T-helper 1 cell (primary cell): ENCODE measurements around the gene SUCLG2.

Experiments
- DNase-seq, 5 donors: peaks; one replicate each; pipeline ENCODE4 v3.0.0-alpha.2; 2012 to 2020

The SUCLG2 gene

DNA sequence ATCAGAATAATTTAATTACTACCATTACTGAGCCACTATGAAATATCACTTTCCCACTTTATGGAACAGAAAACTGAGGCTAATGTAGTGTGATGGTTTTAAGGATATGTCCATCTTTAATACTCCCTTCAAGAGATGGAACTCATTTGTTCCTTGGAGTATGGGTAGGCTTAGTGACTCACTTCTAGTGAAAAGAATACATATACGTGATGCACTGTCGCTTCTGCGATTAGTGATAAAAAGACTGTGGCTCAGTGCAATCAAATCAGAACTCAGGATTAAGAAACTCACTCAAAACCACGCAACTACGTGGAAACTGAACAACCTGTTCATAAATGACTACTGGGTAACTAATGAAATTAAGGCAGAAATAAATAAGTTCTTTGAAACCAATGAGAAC is 216.6 kb downstream of the SUCLG2 start:
- no peak for DNase-seq

DNA sequence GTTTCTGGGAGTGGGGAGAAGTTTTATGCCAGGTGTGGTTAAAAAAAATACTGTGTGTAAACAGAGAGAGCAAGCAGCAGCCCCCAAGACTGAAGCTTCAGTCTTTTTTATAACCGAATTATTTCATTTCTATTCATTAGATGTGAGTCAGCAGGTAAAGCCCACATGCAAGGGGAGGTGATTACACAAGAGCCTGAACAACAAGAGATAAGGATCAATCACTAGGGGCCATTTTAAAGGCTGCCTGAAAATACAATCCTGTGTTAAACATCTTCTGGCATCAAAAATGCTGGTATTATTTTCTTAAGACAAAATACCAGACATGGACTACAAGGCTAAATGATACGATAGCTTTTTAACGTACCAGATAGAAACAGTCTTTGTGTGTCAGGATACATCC is 217.3 kb downstream of the SUCLG2 start:
- no peak for DNase-seq

DNA sequence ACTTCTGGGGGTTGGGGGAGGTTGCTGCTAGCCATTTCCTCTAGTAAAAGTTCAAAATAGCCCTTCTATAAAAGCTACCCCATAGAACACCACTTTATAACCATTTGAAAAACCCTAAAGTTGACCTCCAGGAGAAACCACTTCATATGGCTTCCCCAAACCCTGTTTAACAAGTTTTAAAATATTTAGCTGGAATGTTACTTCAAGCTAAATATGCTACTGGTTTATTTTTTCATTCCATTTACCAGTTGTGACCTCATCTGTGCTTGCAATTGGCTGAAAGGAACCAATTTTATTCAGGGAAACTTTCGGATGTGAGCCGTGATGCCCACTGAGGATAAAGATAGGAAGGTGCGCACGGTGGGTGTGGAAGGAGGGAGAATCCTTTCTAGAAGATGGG is 221.3 kb downstream of the SUCLG2 start:
- DNase-seq, result no peak

DNA sequence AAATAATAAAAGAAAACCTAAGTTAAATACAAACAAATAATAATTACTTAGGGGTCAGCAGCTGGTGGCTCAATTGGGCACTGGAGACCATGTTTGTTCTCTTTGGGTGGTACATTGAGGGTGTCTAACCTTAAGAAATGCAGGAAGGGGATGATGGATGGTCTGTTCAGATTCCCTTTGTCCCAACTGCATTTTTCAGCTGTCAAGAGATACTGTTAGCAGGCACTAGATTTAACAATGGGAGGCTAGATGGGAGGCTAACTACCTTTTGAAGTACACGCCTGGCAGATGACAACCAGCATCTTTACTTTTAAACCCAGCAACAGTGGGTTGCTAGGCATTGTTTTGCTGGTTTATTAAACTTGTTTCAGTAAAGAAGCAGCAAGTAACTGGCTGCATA is 222.5 kb downstream of the SUCLG2 start:
- DNase-seq, result no peak

DNA sequence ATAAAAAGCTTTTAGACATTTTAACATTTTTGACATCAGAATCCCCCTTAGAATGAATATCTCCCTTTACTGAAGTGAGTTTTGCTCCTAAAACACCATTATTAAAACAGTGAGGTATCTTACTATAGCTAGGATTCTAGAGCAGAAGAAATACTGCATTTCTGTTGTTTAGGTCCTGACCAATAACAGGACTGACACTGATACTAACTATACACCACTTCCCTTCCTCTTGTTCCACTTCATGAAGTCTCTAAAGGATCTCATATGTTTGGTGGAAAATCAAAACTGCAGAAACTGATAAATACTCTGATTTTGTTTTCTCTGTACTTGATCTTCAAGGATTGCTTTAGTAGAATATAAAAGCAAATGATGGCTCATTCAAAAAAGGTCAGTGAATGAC is 230.7 kb downstream of the SUCLG2 start:
- DNase-seq, result no peak

DNA sequence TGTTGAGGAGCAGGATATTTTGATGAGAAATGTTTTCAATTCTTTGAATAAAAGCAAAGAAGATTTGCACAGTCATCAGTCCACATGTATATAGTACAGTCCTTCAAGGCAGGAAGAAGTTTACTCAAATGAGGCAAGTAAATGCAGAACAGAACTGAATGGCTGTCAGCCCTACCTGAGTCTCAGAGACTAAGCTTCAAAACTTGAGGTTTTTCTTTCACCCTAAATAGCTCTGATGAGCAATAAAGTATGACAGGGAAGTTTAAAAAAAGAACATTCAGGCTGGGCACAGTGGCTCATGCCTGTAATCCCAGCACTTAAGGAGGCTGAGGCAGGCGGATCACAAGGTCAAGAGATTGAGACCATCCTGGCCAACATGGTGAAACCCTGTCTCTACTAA is 232.5 kb downstream of the SUCLG2 start:
- no peak for DNase-seq

DNA sequence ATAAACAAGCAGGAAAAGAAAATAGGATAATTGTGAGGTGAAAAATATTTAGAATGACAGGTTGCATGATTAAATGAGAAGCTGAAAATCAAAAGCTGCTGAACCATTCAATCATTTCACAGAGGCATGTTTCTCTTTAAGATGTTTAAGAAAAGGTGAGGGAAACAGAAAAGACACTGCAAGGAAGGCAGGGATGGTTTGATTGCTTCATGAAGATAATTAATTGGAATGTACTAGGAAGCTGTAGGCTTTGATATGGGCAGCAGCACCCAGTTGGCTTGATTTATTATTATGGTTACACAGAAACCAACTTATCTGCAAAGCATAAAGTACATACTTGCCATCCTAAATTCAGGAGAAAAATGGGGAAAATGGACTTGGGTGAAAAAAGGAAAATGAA is 234.6 kb downstream of the SUCLG2 start:
- no peak for DNase-seq

DNA sequence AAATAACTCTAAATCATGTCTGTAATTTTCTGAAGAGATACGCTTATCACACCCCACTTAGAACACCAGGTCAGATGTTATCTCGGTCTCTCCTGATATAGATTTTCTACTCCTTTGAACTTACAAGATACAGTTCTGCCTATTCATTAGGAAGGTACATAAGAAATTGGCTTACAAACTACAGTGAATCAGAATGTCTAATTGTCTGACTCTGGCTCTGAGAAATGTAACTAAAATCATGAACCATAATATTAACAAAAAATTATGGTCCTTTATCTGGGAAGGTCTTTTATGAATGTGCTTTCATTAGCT is 235.2 kb downstream of the SUCLG2 start:
- no peak for DNase-seq

DNA sequence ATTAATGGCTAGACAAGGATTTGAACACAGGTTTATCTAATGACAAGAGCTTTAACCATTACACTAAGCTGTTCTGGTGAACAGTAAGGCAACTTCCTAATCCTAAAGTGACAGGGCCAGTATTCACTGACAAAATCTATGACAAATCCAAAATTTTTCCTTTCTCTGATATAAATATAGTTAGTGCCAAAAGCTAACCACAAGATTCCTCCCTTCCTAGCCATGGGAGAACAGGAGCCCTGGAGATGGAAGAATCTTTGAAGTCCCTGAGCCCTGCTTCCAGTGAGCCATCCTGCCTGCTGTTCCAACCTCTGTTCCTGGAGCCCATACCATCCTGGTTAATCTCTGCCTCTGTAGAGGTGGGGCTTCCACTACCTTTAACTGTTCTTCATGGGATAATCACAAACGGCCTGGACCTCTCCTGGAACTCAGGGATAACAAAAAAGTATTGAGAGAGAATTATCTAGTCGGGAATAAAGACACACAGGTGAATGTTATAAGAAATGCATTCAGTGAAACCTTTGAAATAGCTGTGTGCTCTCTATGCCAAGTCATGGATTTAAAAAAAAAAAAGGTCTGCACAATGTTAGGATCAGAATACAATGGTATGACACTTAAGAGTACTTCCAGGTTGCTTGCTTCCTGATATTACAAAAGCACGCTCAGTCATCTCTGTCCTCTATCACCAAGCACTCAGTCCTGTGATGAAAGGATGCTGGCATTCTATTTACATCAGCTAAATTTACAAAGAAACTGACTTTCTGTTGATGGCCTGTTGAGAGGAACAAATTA is 235.8 kb downstream of the SUCLG2 start:
- no peak for DNase-seq

DNA sequence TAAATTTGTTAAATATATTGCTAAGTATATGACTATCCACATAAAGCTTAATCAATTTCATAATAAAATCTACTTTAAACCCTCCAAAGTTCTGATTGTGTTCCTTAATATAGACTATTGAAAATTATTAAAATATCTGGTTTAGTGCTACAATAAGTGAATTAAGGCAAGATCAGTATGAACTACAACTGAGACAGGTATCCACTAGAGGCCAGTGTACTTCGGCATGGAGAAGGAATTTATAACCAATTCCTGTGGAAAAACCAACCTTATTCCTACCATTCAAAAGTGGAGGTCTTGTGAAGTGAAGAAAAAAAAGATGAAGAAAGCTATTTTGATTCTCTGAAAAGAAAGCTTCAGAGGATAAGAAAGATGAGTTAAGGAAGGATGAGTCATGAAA is 237.7 kb downstream of the SUCLG2 start:
- no peak for DNase-seq

DNA sequence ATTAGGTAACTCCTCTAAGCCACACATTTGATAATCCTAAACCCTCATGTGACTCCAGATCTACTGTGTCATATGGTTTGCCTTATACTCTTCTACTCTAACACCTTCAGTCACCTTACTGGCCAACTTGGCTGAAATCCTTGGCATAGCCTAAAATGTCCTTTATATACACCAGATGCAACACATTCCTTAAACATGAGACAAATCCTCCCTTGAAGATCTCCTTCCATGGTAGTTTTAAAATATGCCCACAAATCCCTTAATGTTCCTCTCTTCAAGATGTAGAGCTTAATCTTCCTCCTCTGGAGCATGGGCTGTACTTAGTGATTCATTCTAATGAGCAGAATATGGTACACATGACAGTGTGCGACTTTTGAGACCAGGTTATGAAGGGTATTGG is 238.9 kb downstream of the SUCLG2 start:
- no peak for DNase-seq

DNA sequence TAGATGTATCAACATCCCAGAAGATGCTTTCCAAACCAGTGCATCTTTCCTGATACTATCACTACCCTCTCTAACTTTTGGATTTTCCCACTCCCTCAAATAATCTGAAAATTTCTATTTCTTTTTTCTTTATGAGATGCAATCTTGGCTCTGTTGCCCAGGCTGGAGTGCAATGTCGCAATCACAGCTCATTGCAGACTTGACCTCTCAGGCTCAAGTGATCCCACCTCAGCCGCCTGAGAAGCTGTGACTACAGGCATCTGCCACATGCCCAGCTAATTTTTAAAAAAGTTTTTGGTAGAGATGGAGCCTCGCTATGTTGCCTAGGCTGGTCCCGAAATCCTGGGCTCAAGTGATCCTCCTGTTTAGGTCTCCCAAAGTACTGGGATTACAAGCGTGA is 239.7 kb downstream of the SUCLG2 start:
- DNase-seq, result no peak

DNA sequence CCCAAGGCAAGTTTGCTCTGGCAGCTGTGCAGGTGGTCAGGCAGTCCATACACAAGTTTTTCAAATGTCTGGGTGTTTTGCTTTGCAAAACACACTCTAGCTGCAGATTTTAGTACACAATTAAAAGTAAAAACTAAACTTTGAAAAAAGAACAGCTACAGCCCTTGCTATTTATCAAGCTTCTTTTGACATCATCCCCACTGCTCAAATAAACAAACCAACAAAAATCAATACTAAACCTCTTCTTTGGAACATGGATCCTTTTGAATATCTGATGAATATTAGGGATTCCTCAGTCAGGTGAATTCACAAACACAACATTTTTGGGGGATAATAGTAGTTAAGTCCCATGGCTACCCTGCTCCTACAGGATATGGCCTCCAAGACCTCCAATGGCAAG is 249.2 kb downstream of the SUCLG2 start:
- no peak for DNase-seq

DNA sequence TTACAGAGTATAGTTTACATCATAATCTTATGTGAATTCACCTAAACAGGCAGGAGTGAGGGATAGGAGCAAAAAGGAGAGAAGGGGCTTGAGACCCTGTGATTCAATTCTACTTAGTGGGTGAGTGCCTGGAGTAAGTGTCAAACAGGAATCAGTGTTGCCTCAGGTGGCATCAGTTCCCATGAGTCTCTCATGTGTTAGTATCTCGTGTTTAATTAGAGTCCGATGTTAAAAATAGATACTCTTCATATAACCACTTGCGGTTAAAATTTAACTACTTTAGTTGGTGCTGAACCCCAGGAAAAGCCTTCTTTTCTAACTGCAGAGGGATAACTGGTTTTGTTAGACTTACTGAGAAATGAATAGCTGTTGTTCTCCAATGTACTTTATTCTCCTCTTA is 251.5 kb downstream of the SUCLG2 start:
- no peak for DNase-seq

DNA sequence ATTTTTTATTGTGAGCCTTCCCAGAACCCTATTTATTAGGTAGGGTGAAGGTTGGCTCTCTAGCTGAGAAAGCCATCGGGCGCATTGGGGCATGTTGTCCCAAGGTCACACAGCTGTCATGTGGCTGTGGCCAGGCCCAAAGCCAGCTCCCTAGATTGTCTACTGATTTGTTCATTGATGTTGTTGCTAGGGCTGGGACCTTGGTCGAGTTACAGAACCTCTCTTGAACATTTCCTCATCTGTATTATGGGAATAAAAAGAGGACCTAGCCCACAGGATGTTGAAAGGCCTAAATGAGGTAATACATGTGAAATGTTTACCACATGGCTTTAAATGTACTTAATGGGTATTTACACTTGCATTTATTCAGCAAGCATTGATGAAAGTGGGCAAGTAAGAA is 252.5 kb downstream of the SUCLG2 start:
- no peak for DNase-seq

DNA sequence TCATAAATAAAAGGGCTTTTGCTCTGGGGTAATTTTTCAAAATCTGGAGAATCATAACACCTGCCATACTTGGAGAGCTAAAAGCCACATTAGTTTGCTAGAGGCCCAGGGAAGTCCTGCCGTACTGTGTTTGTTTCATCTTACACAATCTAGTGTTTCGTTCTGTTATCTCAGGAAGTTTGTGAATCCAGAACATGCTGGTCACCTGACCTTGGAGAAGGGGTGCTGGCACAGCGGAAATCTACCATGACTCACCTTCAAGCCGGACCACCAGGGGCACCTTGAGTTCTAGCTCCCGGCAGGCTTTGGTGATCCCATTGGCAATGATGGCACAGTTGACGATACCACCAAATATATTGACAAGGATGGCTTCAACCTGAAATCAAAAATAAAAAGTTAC is 253.9 kb downstream of the SUCLG2 start:
- DNase-seq, result no peak

DNA sequence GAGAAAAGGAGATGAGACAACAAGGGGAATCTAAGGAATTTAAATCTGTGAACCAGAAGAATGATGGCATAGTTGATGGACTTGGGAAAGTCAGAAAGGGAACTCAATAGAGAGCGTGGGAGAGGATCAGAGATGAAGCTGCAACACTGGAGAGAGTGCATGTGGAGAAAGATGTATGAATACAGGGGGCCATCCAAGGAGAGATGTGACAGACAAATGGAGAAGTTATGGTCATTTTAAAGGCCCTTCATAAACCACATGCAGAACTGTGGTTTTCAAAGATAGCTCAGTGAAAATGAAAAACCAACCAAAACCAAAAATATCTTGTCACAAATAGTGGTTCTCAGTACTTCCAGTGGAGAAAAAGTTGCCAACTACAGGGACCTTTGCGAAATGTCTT is 265.2 kb downstream of the SUCLG2 start:
- DNase-seq, result no peak

DNA sequence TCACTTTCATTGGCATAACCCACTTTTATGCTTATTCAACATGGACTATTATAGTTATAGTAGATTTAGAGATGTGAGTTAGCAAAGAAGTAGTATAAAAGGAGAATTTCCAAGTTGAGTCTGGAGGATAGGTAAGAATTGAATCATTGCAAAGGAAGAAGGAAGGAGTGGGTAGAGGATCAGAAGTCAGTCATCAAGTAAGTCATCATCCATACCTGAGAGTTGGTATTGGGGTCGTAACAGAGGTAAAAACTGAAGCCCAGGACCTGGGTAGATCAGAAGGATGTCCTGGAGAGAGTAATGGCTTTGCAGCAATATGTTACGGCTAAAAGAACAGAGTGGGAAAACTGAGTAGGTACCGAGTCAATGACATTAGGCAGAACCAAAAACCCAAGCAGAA is 265.7 kb downstream of the SUCLG2 start:
- DNase-seq, result no peak

DNA sequence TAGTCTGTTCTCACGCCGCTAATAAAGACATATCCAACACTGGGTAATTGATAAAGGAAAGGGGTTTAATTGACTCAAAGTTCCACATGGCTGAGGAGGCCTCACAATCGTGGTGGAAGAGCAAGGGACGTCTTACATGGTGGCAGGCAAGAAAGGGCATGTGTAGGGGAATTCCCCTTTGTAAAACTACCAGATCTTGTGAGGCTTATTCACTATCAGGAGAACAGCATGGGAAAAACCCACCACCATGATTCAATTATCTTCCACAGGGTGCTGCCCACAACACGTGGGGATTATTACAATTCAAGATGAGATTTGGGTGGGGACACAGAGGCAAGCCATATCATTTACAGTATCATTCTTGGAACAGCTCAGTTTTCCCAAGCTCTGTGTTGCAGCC is 268.0 kb downstream of the SUCLG2 start:
- DNase-seq, result no peak

DNA sequence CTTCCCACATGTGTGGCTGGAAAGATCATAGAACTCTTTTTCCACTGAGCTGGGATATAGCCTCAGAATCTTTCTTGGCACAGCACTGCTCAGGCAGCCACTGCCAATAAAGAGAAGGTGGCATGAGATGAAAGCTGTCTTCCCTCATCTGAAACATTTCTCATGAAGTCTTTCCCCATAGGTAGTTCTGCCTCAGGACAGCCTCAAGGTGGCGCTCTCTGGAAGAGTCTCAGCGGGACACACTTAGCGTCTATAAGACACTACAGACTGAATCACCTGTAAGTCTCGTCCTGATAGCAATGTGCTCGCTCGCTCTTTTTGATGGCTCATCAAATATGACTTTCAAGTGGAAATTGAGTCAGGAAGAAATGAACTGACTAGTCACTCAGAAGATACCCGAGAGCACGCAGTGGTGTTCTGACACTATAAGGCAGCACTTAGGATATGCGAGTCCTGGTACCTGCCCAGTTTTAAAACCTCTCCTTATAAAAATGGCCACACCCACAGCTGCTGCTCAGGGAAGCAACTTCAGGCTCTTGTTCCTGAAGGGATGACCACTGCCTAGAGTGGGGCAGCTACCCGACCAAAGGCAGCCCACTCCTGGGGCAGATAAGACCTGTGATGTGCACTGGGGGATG is 269.5 kb downstream of the SUCLG2 start:
- peak in 4 of 5 donors; percentile 7 to 20 (median 11) for DNase-seq

DNA sequence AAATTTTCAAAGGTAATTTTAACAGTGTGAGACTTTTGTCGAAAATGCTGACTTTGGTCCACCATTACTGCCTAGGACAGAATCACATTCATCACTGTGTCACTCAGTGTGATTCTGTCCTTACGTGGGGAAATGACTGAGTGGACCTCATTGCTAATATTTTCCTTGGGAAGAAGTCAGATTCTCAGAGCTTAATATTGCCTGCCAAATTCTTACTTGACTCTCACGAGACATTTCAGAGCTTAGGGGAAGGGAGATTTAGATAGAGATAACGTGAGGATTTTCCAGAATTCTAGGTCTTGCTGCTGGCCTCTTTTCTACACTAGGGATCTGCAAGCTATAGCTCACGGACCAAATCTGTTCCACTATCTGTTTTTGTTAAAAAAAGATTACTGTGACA is 270.4 kb downstream of the SUCLG2 start:
- no peak for DNase-seq

DNA sequence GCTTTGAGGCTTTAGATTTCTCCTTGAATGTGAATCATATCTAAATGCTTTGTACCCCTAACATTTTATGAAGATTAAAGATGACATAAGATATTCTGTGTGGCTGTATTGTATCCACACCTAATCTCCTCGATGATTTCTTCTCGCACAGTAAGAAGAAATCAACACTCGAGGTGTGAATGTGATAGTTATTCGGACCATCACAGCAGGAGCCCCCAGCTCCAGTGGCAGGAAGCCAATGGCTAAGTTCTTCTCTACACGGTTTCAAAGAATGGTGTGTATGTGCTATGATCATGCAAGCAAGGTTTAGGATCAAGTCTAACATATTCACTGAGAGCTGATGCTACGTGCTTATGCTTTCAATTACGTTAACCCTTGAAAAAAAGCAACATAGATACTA is 271.0 kb downstream of the SUCLG2 start:
- no peak for DNase-seq

DNA sequence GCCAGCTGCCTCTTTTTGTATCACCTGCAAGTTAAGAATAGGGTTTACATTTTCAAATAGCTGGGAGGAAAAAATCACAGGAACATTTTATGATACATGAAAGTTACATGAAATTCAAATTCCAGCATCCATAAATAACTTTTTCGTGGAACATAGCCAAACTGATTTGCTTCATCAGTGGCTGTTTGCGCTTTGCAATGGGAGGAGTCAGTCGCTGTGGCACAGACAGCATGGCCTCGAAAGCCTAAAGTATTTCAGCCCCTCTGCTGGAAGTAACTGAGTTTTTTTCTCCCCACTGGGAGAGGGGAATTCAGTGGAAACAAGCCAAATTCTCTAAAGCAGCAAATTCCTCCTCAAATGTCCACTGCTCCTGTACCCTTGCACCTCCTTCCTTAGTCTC is 271.9 kb downstream of the SUCLG2 start:
- no peak for DNase-seq

DNA sequence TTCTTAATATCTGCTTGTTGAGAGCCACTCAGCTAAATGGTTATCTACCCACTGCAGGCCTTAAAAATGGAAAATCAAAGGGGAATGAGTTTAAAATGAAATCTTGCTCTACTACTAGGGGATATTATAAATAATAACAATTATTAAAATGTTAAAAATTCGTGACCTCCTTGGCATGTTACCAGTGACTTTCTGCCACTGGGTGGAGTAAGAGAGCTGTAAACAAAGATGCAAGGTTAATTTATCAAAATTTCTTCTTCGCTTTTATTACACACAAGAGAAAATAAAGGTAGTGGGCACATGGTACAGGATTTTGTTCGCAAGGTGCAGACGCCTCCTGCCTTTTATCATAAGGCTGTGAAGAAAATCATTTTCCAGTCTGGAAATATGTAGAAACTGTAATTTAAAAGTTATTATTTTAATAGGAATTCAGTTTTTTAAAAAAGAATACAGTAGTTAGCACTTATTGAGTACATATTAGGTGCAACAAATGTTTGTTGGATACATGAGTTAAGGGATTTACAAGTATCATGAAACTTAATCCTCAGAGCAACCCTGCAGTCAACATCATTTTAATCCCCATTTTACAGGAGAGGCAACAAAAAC is 272.6 kb downstream of the SUCLG2 start:
- DNase-seq, result peak in 1 of 5 donors; percentile 6

DNA sequence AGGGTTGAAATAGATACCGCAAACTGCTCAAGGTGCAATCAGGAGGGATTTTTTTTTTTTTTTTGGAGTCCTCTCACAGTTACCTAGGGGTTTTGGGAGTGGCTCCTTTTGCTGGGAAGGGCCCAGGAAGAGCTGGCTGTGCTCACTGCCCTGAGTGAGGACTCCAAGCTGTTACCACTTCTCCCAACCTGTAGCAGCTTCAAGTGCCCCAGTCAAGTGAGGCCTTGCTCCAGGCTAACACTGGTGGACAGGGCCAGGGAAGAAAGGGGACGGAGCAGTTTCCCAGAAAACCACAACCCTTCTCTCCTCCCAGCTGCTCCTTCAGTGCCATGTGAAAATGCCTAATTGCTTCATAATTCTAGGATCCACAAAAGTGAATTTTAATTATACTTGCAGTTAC is 274.3 kb downstream of the SUCLG2 start:
- no peak for DNase-seq
